ENCODE results near the gene MPG.

DNA sequence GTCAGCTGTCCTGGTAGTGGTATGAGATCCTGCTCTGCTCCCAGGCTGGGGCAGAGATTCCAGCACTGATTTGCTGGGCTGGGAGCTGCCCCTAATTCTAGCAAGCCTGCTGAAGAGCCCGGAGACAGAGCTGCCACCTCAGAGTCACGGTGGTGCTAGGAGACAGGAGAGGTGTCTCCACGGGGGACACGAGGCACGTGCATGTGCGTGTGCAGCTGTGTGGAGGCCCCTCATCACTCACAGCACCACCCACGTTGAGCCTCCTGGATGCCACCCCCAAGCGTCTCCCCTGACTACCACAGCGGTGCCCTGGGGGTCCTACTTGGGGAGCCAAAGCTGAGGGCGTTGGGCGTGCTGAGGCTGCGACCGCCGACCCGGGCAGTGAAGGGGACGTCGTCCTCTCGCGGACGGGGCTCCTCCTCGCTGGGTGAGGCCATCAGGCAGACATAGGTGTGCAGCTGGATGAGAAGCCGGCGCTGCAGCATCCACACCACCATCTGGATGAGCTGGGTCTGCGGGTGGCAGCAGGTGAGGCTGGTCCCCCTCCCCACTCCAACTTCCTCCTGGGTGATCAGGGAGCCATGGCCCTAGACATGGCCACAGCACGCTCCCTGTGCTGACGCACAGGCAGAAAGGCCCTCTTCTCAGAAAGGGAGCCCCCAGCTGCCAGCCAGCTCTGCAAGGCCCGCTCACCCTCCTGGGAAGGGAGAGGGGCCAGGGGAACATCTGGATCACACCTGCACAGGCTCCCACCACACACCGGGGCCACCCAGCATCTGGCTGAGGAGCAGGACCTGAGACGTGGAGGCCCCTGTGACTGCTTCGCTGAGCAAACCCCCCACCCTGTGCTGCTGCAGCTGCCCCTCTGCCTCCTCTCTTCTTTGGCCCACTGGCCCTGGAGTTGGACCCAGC is 11.6 kb downstream of the MPG start:
- TF ChIP-seq, protein P1, sequence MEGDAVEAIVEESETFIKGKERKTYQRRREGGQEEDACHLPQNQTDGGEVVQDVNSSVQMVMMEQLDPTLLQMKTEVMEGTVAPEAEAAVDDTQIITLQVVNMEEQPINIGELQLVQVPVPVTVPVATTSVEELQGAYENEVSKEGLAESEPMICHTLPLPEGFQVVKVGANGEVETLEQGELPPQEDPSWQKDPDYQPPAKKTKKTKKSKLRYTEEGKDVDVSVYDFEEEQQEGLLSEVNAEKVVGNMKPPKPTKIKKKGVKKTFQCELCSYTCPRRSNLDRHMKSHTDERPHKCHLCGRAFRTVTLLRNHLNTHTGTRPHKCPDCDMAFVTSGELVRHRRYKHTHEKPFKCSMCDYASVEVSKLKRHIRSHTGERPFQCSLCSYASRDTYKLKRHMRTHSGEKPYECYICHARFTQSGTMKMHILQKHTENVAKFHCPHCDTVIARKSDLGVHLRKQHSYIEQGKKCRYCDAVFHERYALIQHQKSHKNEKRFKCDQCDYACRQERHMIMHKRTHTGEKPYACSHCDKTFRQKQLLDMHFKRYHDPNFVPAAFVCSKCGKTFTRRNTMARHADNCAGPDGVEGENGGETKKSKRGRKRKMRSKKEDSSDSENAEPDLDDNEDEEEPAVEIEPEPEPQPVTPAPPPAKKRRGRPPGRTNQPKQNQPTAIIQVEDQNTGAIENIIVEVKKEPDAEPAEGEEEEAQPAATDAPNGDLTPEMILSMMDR (conservative IDR thresholded peaks at IDR 0.05; ENCODE audit: low read depth, low read length): no peak
- no peak for TF ChIP-seq EZH2 (IDR thresholded peaks at IDR 0.05; ENCODE audit: borderline replicate concordance, low read depth, low read length, poor library complexity, severe bottlenecking)
